ENCODE results near the gene TNXB. TPM values are rescaled to one million over a fixed set of nuclear protein-coding genes. Genes with fewer than 3 reads are reported as not detected.
"Not testable (repeated sequence)": the region's sequence is repeated elsewhere in the genome, so short reads cannot be mapped to it uniquely, and the experiment has no call there.

Gene TNXB
- total RNA-seq, 1 donor from 2014 or later: 0.90 TPM

- not testable (repeated sequence) for DNase-seq (ENCODE audit: low read depth in 2 of 2)
Measured at GRCh38 chr6:32004393-32004792, 104.7 kb downstream of the TNXB start.

GRCh38 chr6:32003301-32003700 lies 105.8 kb downstream of the TNXB start:
- not testable (repeated sequence) for DNase-seq (ENCODE audit: low read depth in 2 of 2)

- DNase-seq (ENCODE audit: low read depth in 2 of 2): not testable (repeated sequence)
Measured at GRCh38 chr6:32002546-32003268, 106.4 kb downstream of the TNXB start.

GRCh38 chr6:31996385-31996784 lies 112.8 kb downstream of the TNXB start:
- DNase-seq (ENCODE audit: low read depth in 2 of 2): not testable (repeated sequence)

- not testable (repeated sequence) for DNase-seq (ENCODE audit: low read depth in 2 of 2)
Measured at GRCh38 chr6:31994421-31994820, 114.7 kb downstream of the TNXB start.

Other genes with a start within 250 kb of the TNXB start
- gene NEU1, start 246.5 kb downstream of the TNXB start, total RNA-seq: 50.2 and 73.0 TPM in 2 replicates
- gene SLC44A4, start 230.3 kb downstream of the TNXB start, total RNA-seq: under 0.01 TPM in 2 replicates
- gene EHMT2, start 211.6 kb downstream of the TNXB start, total RNA-seq: 25.9 and 37.4 TPM in 2 replicates
- 2.2 and 3.0 TPM in 2 replicates for gene ZBTB12, start 207.3 kb downstream of the TNXB start, total RNA-seq
- 0.13 TPM in 1 of 2 replicates, not detected in the other for gene C2, start 181.6 kb downstream of the TNXB start, total RNA-seq
- gene CFB, start 163.2 kb downstream of the TNXB start, total RNA-seq: 0.13 and 0.51 TPM in 2 replicates
- 58.3 and 77.6 TPM in 2 replicates for gene NELFE, start 150.4 kb downstream of the TNXB start, total RNA-seq
- gene SKIC2, start 150.2 kb downstream of the TNXB start, total RNA-seq: 25.4 and 33.5 TPM in 2 replicates
- 6.4 and 8.0 TPM in 2 replicates for gene DXO, start 137.2 kb downstream of the TNXB start, total RNA-seq
- gene C4A, start 127.3 kb downstream of the TNXB start, total RNA-seq: 0.90 and 1.4 TPM in 2 replicates
- 0.38 and 0.77 TPM in 2 replicates for gene C4B, start 94.5 kb downstream of the TNXB start, total RNA-seq
- gene CYP21A2, start 70.9 kb downstream of the TNXB start, total RNA-seq: not detected in 2 replicates
- 9.5 and 17.7 TPM in 2 replicates for gene ATF6B, start 18.9 kb upstream of the TNXB start, total RNA-seq
- 4.9 and 5.8 TPM in 2 replicates for gene FKBPL, start 20.9 kb upstream of the TNXB start, total RNA-seq
- gene PRRT1, start 42.6 kb upstream of the TNXB start, total RNA-seq: under 0.01 TPM in 2 replicates
- 27.2 and 50.1 TPM in 2 replicates for gene PPT2, start 44.8 kb upstream of the TNXB start, total RNA-seq
- 0.64 and 2.3 TPM in 2 replicates for gene EGFL8, start 55.3 kb upstream of the TNXB start, total RNA-seq
- gene AGPAT1, start 66.7 kb upstream of the TNXB start, total RNA-seq: 5.6 and 13.4 TPM in 2 replicates
- 44.4 and 53.6 TPM in 2 replicates for gene RNF5, start 69.1 kb upstream of the TNXB start, total RNA-seq
- gene AGER, start 74.9 kb upstream of the TNXB start, total RNA-seq: 0.38 and 0.39 TPM in 2 replicates
- 37.2 and 46.8 TPM in 2 replicates for gene PBX2, start 80.9 kb upstream of the TNXB start, total RNA-seq
- 6.9 and 9.0 TPM in 2 replicates for gene GPSM3, start 83.3 kb upstream of the TNXB start, total RNA-seq
- gene NOTCH4, start 114.7 kb upstream of the TNXB start, total RNA-seq: 11.9 and 13.3 TPM in 2 replicates